Tibial nerve (tissue), 4 donors: ENCODE measurements around the gene SMIM43. TPM values are rescaled to one million over a fixed set of nuclear protein-coding genes. Genes with fewer than 3 reads are reported as not detected.

Experiments
- DNase-seq, 2 donors: peaks; one replicate each; pipeline ENCODE4 v3.0.0-alpha.2; 2019; ENCODE audit warnings: low spot score in 2 of 2
- H3K27ac ChIP-seq, 4 donors: fragments of 200-600 bp; sonication (generic) in 3 of 4; one replicate each; pipeline ENCODE4 v1.5.1; 2017 to 2019; ENCODE audit warnings: mild to moderate bottlenecking in 1 of 4
- H3K27me3 ChIP-seq, 2 donors: fragments of 200-600 bp; sonication (generic) in 1 of 2; one replicate each; pipeline versions ENCODE4 v1.5.1 to v1.6.0; 2017 to 2019
- H3K36me3 ChIP-seq, 3 donors: fragments of 200-600 bp; sonication (generic); one replicate each; pipeline ENCODE4 v1.5.1; 2018 to 2019
- H3K4me1 ChIP-seq, 4 donors: fragments of 200-600 bp; sonication (generic) in 3 of 4; one replicate each; pipeline ENCODE4 v1.5.1; 2017 to 2019
- H3K4me3 ChIP-seq, 4 donors: fragments of 200-600 bp; sonication (generic) in 3 of 4; one replicate each; pipeline ENCODE4 v1.5.1; 2017 to 2019; ENCODE audit warnings: mild to moderate bottlenecking in 1 of 4, moderate library complexity in 1 of 4
- H3K9me3 ChIP-seq, 4 donors: fragments of 200-600 bp; sonication (generic) in 3 of 4; one replicate each; pipeline ENCODE4 v1.5.1; 2017 to 2019
- CTCF ChIP-seq, 5 experiments: fragments of 200-600 bp in 3 of 5; fragments of 450-650 bp in 2 of 5; sonication (generic) in 3 of 5; IDR thresholded peaks; one replicate each; pipeline ENCODE4 v1.5.1; 2016 to 2019; ENCODE audit warnings: antibody characterized with exemption in 5 of 5, mild to moderate bottlenecking in 3 of 5, moderate library complexity in 2 of 5
- EP300 ChIP-seq, 2 donors: sonication (generic); formaldehyde crosslinking; IDR thresholded peaks; one replicate each; pipeline ENCODE4 v1.6.1; 2017; ENCODE audit warnings: antibody characterized with exemption in 2 of 2, mild to moderate bottlenecking in 1 of 2
- POLR2A ChIP-seq, 2 donors: fragments of 450-650 bp; IDR thresholded peaks; one replicate each; pipeline ENCODE4 v1.6.1; 2017; ENCODE audit warnings: antibody characterized with exemption in 2 of 2, mild to moderate bottlenecking in 2 of 2, moderate library complexity in 2 of 2
- WGBS, 2 donors: methylation state at CpG; one replicate each; pipeline ENCODE4 v1.1.5; 2018; 5-methylcytosine and 5-hydroxymethylcytosine counted together
- total RNA-seq, 4 donors: library from RNA; depleted of rRNA; stranded (reverse); fragments of >200 nt; gene quantifications; one replicate each; pipeline ENCODE4 v1.1.0, GENCODE V29; 2016

SMIM43 gene
- total RNA-seq, 4 donors from 2014 or later: 2.2 to 5.7 (median 4.6) TPM

GRCh38 chr4:121799208-121799823 lies 34.4 kb upstream of the SMIM43 start:
- peak; percentile 16 to 60 for TF ChIP-seq EP300 (IDR thresholded peaks at IDR 0.05)
- no peak for TF ChIP-seq CTCF (IDR thresholded peaks at IDR 0.05)
- Histone ChIP-seq H3K36me3 (peaks cover 0 to 19% (median 0%) of the 10 kb centered on the region in 3 donors), H3K4me1 (peaks cover 0 to 56% (median 10%) of the 10 kb centered on the region in 4 donors), H3K27me3 (no peaks in the 10 kb centered on the region), H3K9me3 (no peaks in the 10 kb centered on the region), H3K27ac (peak overlapping the region; percentile 30 to 98 (median 92)), H3K4me3 (no peak overlapping the region)
- 45 to 46% methylated on average over 2 of the region's 2 CpGs for WGBS, 2 donors
- DNase-seq: no peak

- Histone ChIP-seq H3K27me3 (no peaks in the 10 kb centered on the region), H3K4me1 (peaks cover 0 to 29% (median 8%) of the 10 kb centered on the region in 4 donors), H3K9me3 (no peaks in the 10 kb centered on the region), H3K4me3 (no peak overlapping the region), H3K27ac (peak overlapping the region in 2 of 4 donors; percentile 17 to 64), H3K36me3 (no peaks in the 10 kb centered on the region)
- no peak for DNase-seq
- no peak for TF ChIP-seq CTCF (IDR thresholded peaks at IDR 0.05)
- TF ChIP-seq POLR2A (IDR thresholded peaks at IDR 0.05): no peak
- no peak for TF ChIP-seq EP300 (IDR thresholded peaks at IDR 0.05)
Measured at GRCh38 chr4:121796283-121796682, 31.3 kb upstream of the SMIM43 start.

- DNase-seq: no peak
- 80 to 81% methylated on average over 5 of the region's 5 CpGs for WGBS, 2 donors
- Histone ChIP-seq H3K27ac (peak overlapping the region in 1 of 4 donors; percentile 64), H3K9me3 (no peaks in the 10 kb centered on the region), H3K4me1 (peaks cover 0 to 17% (median 2%) of the 10 kb centered on the region in 4 donors), H3K36me3 (no peaks in the 10 kb centered on the region), H3K27me3 (no peaks in the 10 kb centered on the region), H3K4me3 (no peak overlapping the region)
- TF ChIP-seq POLR2A (IDR thresholded peaks at IDR 0.05) (no peak), EP300 (IDR thresholded peaks at IDR 0.05) (no peak), CTCF (IDR thresholded peaks at IDR 0.05) (no peak)
Measured at GRCh38 chr4:121794505-121795188, 29.7 kb upstream of the SMIM43 start.

- DNase-seq: no peak
- TF ChIP-seq EP300 (IDR thresholded peaks at IDR 0.05) (no peak), POLR2A (IDR thresholded peaks at IDR 0.05) (no peak), CTCF (IDR thresholded peaks at IDR 0.05) (no peak)
- Histone ChIP-seq H3K4me1 (peaks cover 0 to 11% (median 0%) of the 10 kb centered on the region in 4 donors), H3K4me3 (no peak overlapping the region), H3K9me3 (no peaks in the 10 kb centered on the region), H3K36me3 (no peaks in the 10 kb centered on the region), H3K27me3 (peaks cover 0 to under 1% of the 10 kb centered on the region in 2 donors), H3K27ac (no peak overlapping the region)
- WGBS, 2 donors: 91 to 97% methylated on average over 2 of the region's 2 CpGs
Measured at GRCh38 chr4:121792966-121793365, 28.0 kb upstream of the SMIM43 start.

GRCh38 chr4:121791481-121791880 lies 26.5 kb upstream of the SMIM43 start:
- no peak for DNase-seq
- Histone ChIP-seq H3K4me3 (no peak overlapping the region), H3K4me1 (peaks cover 0 to 11% (median 0%) of the 10 kb centered on the region in 4 donors), H3K9me3 (no peaks in the 10 kb centered on the region), H3K36me3 (no peaks in the 10 kb centered on the region), H3K27ac (no peak overlapping the region), H3K27me3 (peaks cover 0 to 2% of the 10 kb centered on the region in 2 donors)
- TF ChIP-seq EP300 (IDR thresholded peaks at IDR 0.05): no peak
- TF ChIP-seq CTCF (IDR thresholded peaks at IDR 0.05): no peak
- TF ChIP-seq POLR2A (IDR thresholded peaks at IDR 0.05): no peak
- 88 to 89% methylated on average over 5 of the region's 5 CpGs for WGBS, 2 donors
